ENCODE data around the gene DDIAS. TPM values are rescaled to one million over a fixed set of nuclear protein-coding genes. Genes with fewer than 3 reads are reported as not detected.
"Not testable (repeated sequence)": the region's sequence is repeated elsewhere in the genome, so short reads cannot be mapped to it uniquely, and the experiment has no call there.

Gene DDIAS
- total RNA-seq, 1 donor from 2014 or later, result 2.6 TPM

DNA sequence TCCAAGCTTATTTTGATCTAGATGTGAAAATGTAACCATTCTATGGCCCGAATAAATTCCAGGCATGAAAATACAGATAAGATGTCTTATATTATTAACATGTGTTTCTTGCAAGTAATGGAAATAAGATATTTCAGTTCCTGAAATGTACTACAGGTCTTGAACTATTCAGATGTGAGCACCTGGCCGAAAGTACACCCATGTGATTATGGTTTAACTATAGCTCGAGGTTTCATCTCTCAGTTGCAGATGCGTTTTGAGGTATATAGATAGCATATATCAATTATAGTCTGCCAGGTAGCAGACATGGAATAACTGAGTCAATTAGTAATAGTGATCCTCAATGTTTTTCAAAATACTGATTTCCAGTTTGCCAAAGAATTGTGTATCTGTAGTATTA is 68.3 kb downstream of the DDIAS start:
- no peak for DNase-seq (ENCODE audit: low spot score)

DNA sequence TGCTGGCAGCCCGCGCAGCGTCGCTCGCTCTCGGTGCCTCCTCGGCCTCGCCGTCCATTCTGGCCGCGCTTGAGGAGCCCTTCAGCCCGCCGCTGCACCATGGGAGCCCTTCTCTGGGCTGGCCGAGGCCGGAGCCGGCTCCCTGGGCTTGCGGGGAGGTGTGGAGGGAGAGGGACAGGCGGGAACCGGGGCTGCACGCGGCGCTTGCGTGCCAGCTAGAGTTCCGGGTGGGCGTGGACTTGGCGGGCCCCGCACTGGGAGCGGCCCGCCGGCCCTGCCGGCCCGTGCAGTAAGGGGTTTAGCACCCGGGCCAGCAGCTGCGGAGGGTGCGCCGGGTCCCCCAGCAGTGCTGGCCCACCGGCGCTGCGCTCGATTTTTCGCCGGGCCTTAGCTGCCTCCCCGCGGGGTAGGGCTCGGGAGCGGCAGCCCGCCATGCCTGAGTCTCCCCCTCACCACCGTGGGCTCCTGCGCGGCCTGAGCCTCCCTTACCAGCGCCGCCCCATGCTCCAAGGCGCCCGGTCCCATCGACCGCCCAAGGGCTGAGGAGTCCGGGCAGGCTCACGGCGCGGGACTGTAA is 69.1 kb downstream of the DDIAS start:
- not testable (repeated sequence) for DNase-seq (ENCODE audit: low spot score)

DNA sequence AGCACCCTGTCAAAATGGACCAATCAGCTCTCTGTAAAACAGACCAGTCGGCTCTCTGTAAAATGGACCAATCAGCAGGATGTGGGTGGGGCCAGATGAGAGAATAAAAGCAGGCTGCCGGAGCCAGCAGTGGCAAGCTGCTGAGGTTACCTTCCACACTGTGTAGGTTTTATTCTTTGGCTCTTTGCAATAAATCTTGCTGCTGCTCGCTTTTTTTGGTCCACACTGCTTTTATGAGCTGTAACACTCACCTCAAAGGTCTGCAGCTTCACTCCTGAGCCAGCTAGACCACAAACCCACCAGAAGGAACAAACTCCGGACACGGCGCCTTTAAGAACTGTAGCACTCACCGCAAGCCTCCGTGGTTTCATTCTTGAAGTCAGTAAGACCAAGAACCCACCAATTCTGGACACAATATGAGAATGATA is 70.0 kb downstream of the DDIAS start:
- not testable (repeated sequence) for DNase-seq (ENCODE audit: low spot score)

DNA sequence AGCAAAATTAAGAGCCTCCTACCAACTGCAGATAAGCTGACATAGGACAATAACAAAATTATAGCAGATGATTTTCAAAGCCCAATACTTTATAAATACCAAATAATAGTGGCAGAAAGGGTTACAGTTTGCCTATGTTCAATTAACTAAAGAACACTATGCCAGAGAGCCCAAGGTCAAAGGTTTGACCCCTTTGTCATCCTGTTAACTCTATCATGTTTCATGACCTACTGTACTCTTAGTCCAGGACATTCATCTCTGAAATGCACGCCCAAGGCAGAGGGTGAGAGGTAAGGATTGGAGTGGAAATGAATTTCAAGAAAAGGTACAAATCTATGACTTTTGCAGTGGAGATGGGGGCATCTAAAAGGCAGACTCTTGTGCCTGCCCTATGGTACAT is 70.6 kb downstream of the DDIAS start:
- DNase-seq (ENCODE audit: low spot score), result no peak

DNA sequence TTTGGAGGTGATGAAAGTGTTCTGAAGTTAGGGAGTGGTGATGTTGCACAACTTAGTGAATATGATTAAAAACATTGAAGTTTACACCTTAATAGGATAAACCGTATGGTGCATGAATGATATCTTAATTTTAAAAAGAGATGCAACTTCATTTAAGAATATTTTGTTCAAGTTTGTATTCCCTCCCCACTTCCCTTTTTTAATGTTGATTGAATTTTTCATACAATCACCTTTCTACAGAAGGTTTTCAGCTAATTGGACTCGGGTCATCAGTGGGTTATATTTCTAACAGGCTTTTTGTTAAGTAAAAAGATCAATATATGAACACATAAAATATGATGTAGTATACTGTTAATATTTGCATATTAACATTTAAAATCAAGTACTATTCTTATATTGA is 72.6 kb downstream of the DDIAS start:
- no peak for DNase-seq (ENCODE audit: low spot score)

DNA sequence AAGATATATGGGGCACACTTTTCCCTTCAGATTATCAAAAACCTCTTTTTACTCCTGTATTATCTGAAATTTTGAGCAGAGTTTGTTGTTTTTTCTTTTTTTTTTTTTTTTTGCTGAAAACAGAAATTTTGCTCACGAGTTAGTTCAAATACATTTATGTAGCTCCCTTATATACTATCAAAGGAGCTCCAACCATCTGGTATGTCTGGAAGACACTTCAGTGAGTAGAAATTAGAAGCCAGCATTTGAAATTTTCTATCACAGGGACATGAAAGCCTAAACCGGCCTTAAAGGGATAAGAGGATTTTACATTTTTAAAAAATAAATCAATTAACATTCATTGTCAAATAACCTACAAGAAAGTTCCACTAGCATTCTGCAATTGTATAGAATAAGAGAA is 73.3 kb downstream of the DDIAS start:
- DNase-seq (ENCODE audit: low spot score), result no peak

DNA sequence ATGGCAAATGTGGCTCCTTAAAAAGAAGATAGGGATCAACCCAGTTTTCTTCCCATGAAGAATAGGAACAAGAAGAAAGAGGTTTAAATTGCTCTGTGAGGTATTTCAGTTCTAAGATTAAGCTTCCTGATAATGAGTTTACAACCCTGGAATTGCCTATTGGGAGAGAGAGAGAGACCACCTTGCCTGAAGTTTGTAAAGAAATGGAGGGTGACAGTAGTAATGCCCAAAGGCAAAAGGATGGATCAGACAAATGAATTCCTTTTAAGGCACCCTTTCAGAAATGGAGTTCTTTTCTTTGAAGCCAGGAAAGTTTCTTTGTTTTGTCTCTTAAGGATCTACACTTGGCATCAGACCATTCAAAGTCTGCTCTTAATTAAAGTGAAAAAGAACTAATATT is 74.3 kb downstream of the DDIAS start:
- DNase-seq (ENCODE audit: low spot score), result no peak

DNA sequence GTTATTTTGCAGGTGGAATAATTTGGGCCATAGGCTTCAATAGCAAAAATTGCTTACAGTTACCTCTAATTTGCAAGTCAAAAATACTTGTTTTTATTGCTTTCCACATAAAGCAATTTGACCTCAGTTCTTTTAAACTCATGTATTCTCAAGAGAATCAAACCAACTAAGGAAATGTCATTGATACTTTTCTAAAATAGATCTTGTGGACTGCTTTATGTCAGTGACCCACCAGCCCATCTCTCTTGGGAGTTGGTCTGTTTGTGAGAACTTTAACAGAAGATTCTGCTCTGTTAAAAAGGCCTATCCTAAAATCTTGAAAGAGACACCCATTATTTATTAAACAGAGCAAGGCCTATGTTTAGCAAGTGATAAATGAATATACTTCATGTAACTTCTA is 75.2 kb downstream of the DDIAS start:
- DNase-seq (ENCODE audit: low spot score), result no peak

DNA sequence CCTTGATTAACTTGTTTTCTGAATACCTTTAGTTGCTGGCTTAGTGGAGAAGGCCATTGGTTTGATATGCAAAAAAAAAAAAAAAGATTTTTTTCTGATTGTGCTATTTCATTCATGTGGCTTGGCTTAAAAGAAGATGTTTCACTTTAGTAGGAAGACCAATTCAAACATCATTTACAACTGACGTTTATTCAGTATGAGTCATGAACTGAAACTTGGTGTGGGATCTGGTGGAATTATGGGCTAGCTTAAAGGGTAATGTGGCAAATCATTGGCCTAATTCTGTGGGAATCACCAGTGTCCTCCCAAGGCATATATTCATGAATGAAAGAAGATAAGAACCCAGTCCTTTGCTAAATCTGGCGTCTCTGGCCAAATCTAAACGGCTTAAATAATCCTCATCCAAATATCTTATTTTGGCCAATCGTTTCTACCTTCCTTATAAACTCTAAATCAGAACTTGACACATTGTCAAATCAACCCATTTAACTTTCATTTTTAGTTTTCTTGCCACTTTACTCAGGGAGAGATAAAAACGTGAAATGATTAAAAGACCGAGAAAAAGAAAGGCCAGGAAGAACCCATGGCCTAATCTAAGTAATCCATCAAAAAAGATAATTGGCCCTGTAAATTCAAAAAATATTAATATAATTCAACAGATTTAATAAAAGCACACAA is 77.0 kb downstream of the DDIAS start:
- DNase-seq (ENCODE audit: low spot score), result no peak

DNA sequence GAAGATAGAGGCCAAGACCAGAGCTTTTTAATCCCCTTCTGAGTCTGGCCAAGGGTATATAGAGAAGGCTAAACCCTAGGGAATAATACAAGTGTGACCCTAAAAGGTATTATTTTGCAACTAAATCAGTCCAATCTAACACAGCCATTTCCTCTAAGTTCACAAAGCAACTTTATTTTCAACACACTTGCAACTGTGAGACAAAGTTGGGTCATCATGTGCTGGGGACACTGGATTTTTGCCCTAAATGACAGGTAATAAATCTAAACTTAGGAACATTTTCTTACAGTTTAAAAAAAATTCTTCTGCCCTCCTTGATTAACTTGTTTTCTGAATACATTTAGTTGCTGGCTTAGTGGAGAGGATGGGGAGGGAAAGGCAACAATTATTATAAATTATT is 78.3 kb downstream of the DDIAS start:
- DNase-seq (ENCODE audit: low spot score), result no peak

DNA sequence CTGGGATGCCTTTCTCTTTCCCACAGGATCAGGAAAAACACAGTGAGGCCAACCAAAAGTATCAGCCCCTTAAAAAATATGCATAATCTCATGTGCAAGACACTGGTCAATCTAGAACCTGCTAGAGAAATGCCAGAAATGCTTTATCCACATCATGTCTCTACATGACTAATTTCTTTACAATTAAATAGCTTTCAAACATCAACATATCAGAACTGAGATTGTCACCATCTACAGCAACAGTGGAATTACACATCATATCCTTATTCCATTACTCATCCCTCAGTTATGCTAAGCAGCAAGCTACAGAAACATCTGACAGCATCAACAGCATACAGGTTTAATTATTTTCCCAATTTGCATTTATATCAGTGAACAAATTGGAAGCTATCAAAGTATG is 78.8 kb downstream of the DDIAS start:
- DNase-seq (ENCODE audit: low spot score), result no peak

DNA sequence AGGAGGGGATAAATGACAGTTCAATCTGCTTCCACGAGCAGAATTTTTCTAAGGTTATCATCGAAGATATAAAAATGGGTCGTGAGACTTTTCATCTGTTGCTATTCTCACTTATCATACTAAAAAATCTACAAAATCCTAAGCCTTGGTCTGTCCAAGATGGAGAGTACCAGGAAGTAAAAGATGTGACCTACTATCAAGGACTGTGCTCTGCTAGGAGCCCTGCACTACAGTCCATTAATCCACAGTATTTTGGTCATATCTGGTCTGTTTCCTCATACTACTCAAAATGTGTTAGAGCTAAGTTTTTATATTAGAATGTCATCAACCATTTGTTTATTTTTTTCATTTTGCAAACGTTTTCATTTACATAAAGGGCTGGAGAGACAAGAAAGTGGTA is 79.4 kb downstream of the DDIAS start:
- no peak for DNase-seq (ENCODE audit: low spot score)

DNA sequence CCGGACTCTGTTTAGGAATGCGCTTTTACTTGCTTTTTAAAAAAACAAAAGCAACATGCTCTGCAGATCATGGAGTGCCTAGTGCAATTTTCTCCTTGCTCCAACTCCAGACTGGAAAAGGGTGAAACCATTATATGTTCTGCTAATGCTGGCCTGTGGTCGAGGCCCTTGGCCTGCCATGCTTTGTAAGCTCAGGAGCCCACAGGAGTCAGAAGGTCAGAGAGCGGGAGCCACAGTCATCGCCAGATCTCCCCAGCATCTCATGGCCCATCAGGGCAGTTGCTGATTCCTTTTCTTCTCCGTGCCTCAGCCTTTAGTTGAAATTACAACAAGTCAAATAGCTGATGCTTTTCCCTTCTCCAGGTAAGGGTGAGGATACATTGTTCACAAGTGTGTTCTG is 80.3 kb downstream of the DDIAS start:
- no peak for DNase-seq (ENCODE audit: low spot score)

Other genes starting within 250 kb of the DDIAS start
- gene FAM181B, start 167.9 kb upstream of the DDIAS start, total RNA-seq, result 10.4 TPM
- gene PRCP, start 1.3 kb upstream of the DDIAS start, total RNA-seq, result 92.6 TPM
- 18.4 TPM for gene RAB30, start 170.2 kb downstream of the DDIAS start, total RNA-seq

Measured in ureter (tissue), 1 donor.